ENCODE results near the gene RNF208.
A peak's percentile ranks its signal among the peaks of the same experiment; 100 is the strongest.

RNF208 gene

GRCh38 chr9:137176302-137177182, 45.5 kb downstream of the RNF208 start:
- POLR2A ChIA-PET = interaction anchor here (0.6 to 3.1 kb wide), 14 partner anchors 9 to 68 kb away, joined by 3 to 20 read pairs (median 6); partner anchors contain the start of genes ANAPC2, RNF224, SSNA1 and TPRN
- peak; percentile 64 for TF ChIP-seq CTCF (tag by site-specific recombination; IDR thresholded peaks at IDR 0.05)
- TF ChIP-seq ATF2 (tag by site-specific recombination; IDR thresholded peaks at IDR 0.05; ENCODE audit: low read depth) = no peak
- peak; percentile 91 for TF ChIP-seq ZNF600 (tag by site-specific recombination; IDR thresholded peaks at IDR 0.05)
- no peak for TF ChIP-seq ZNF747 (tag by site-specific recombination; IDR thresholded peaks at IDR 0.05)
- peak; percentile 100 for TF ChIP-seq SCRT2 (tag by site-specific recombination; IDR thresholded peaks at IDR 0.05)
- TF ChIP-seq SCRT1 (tag by site-specific recombination; IDR thresholded peaks at IDR 0.05; ENCODE audit: borderline replicate concordance) = peak; percentile 99
- peak; percentile 78; the same call in 1 of the 2 replicates for TF ChIP-seq ZNF707 (tag by site-specific recombination; IDR thresholded peaks at IDR 0.05)
- peak; percentile 89 for TF ChIP-seq ZNF10 (tag by site-specific recombination; IDR thresholded peaks at IDR 0.05)
- peak; percentile 43; the same call in 1 of the 2 replicates for TF ChIP-seq ZBTB17 (tag by site-specific recombination; IDR thresholded peaks at IDR 0.05)
- TF ChIP-seq PBX3 (CRISPR knock-in tag; IDR thresholded peaks at IDR 0.05) = no peak
- no peaks in the 10 kb centered on the region for H3K9me3 ChIP-seq (ENCODE audit: control insufficient read depth, insufficient read depth, low read depth, low read length)
- H3K4me1 ChIP-seq (ENCODE audit: control insufficient read depth, insufficient read depth, low read length) = no peaks in the 10 kb centered on the region
- H3K4me3 ChIP-seq (ENCODE audit: low read depth, low read length) = no peak overlapping the region
- H3K27ac ChIP-seq (ENCODE audit: extremely low read depth, low read depth, low read length) = no peak overlapping the region
- H3K36me3 ChIP-seq (ENCODE audit: control insufficient read depth in 2 of 2, insufficient read depth in 1 of 2, low read length in 2 of 2) = peaks cover 0 to 46% of the 10 kb centered on the region in 2 experiments; a peak in 2 of 3 replicates
- CTCF ChIA-PET = interaction anchor here (0.7 to 3.1 kb wide), 11 partner anchors 11 to 76 kb away, joined by 3 to 15 read pairs (median 5); partner anchors contain the start of genes RNF224 and SSNA1

- no peak for TF ChIP-seq ZNF521 (tag by site-specific recombination; IDR thresholded peaks at IDR 0.05)
- TF ChIP-seq HOXC10 (CRISPR knock-in tag; IDR thresholded peaks at IDR 0.05) = 0 out of 2 replicates have a peak, but pooled peaks have one; percentile 28
- Histone ChIP-seq H3K27ac (ENCODE audit: extremely low read depth, low read depth, low read length) (no peak overlapping the region), H3K4me3 (ENCODE audit: low read depth, low read length) (no peak overlapping the region), H3K9me3 (ENCODE audit: control insufficient read depth, insufficient read depth, low read depth, low read length) (no peaks in the 10 kb centered on the region), H3K4me1 (ENCODE audit: control insufficient read depth, insufficient read depth, low read length) (no peaks in the 10 kb centered on the region), H3K36me3 (ENCODE audit: control insufficient read depth in 2 of 2, insufficient read depth in 1 of 2, low read length in 2 of 2) (peaks cover 0 to 35% of the 10 kb centered on the region in 2 experiments; a peak in 2 of 3 replicates)
- ChIA-PET CTCF (interaction anchor here (1.1 to 3.1 kb wide), 4 partner anchors 20 to 61 kb away, joined by 4 to 12 read pairs (median 6); no protein-coding TSS in a partner anchor), POLR2A (interaction anchor here (0.8 to 3.1 kb wide), 6 partner anchors 8 to 69 kb away, joined by 3 to 20 read pairs (median 6); partner anchors contain the start of genes ANAPC2 and SSNA1)
Observed at GRCh38 chr9:137175345-137175961, 46.6 kb downstream of the RNF208 start.

- Histone ChIP-seq H3K36me3 (ENCODE audit: control insufficient read depth in 2 of 2, insufficient read depth in 1 of 2, low read length in 2 of 2) (peaks cover 0 to 29% of the 10 kb centered on the region in 2 experiments; a peak in 2 of 3 replicates), H3K4me1 (ENCODE audit: control insufficient read depth, insufficient read depth, low read length) (no peaks in the 10 kb centered on the region), H3K9me3 (ENCODE audit: control insufficient read depth, insufficient read depth, low read depth, low read length) (no peaks in the 10 kb centered on the region), H3K27ac (ENCODE audit: extremely low read depth, low read depth, low read length) (no peak overlapping the region), H3K4me3 (ENCODE audit: low read depth, low read length) (no peak overlapping the region)
- ChIA-PET POLR2A (interaction anchor here (0.8 to 7.4 kb wide), 7 partner anchors 15 to 127 kb away, joined by 3 to 53 read pairs (median 6); partner anchors contain the start of genes ANAPC2, NRARP and SSNA1), CTCF (interaction anchor here (1.1 to 3.1 kb wide), 2 partner anchors 56 to 62 kb away, joined by 8 to 12 read pairs; no protein-coding TSS in a partner anchor)
- TF ChIP-seq ZBTB49 (tag by site-specific recombination; IDR thresholded peaks at IDR 0.05; ENCODE audit: low read depth) (no peak), ZNF555 (tag by site-specific recombination; conservative IDR thresholded peaks at IDR 0.05) (no peak), ZNF544 (tag by site-specific recombination; IDR thresholded peaks at IDR 0.05) (no peak), ZNF155 (tag by site-specific recombination; IDR thresholded peaks at IDR 0.05) (no peak), ZNF510 (tag by site-specific recombination; IDR thresholded peaks at IDR 0.05; ENCODE audit: insufficient replicate concordance) (no peak), WT1 (tag by site-specific recombination; IDR thresholded peaks at IDR 0.05) (no peak), MEIS1 (CRISPR knock-in tag; IDR thresholded peaks at IDR 0.05; ENCODE audit: borderline replicate concordance) (no peak), ZNF354C (tag by site-specific recombination; IDR thresholded peaks at IDR 0.05; ENCODE audit: borderline replicate concordance, low read depth) (no peak), ZSCAN23 (tag by site-specific recombination; IDR thresholded peaks at IDR 0.05) (no peak)
Observed at GRCh38 chr9:137174722-137175293, 47.2 kb downstream of the RNF208 start.

All from HEK293 (cell line).